ENCODE data around the gene ESRRB.

ESRRB gene

GRCh38 chr14:76430017-76430416 lies 54.1 kb downstream of the ESRRB start:
- ChIA-PET POLR2A (no interaction called here), CTCF (interaction anchor here (1.3 kb wide), 1 partner anchor 78 kb away, joined by 3 read pairs; no protein-coding TSS in a partner anchor)
- no peak for TF ChIP-seq CTCF (IDR thresholded peaks at IDR 0.05; ENCODE audit: control extremely low read depth, extremely low read depth, low read depth, missing control alignments)
- no peak for DNase-seq (ENCODE audit: extremely low spot score)

DNA sequence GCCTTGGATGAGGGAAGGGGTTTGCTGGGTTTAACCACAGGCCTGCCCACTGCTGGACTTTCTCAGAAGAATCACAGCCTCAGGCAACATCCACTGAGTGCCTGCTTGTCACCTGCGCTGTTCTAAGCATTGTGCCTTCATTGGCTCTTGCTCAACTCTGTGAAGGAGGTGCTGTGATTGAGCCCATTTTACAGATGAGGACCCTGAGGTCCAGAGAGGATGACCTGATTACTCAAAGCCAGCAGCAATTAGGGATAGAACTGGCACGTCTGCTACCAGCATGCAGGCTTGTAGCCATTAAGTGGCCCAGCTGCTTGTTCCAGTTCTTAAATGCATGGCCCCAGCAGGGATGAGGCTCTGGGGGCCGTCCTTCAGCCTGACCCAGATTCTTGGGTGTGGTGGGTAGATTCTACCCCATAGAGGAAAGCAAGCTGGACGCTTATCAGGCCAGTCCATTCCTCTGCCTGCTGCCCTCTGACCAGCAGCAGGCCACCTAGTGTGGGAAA lies 54.6 kb downstream of the ESRRB start:
- DNase-seq (ENCODE audit: extremely low spot score) = no peak
- no peak for TF ChIP-seq CTCF (IDR thresholded peaks at IDR 0.05; ENCODE audit: control extremely low read depth, extremely low read depth, low read depth, missing control alignments)
- ChIA-PET POLR2A (no interaction called here), CTCF (interaction anchor here (1.3 kb wide), 1 partner anchor 78 kb away, joined by 3 read pairs; no protein-coding TSS in a partner anchor)

- POLR2A ChIA-PET = no interaction called here
- CTCF ChIA-PET = interaction anchor here (1.9 kb wide), 1 partner anchor 44 kb away, joined by 5 read pairs; no protein-coding TSS in a partner anchor
- no peak for TF ChIP-seq CTCF (IDR thresholded peaks at IDR 0.05; ENCODE audit: control extremely low read depth, extremely low read depth, low read depth, missing control alignments)
- no peak for DNase-seq (ENCODE audit: extremely low spot score)
Observed at GRCh38 chr14:76431538-76431937, 55.6 kb downstream of the ESRRB start.

- ChIA-PET POLR2A (no interaction called here), CTCF (interaction anchor here (1.9 kb wide), 1 partner anchor 46 kb away, joined by 5 read pairs; no protein-coding TSS in a partner anchor)
- TF ChIP-seq CTCF (IDR thresholded peaks at IDR 0.05; ENCODE audit: control extremely low read depth, extremely low read depth, low read depth, missing control alignments) = no peak
- no peak for DNase-seq (ENCODE audit: extremely low spot score)
Observed at GRCh38 chr14:76432827-76433752, 57.2 kb downstream of the ESRRB start.

DNA sequence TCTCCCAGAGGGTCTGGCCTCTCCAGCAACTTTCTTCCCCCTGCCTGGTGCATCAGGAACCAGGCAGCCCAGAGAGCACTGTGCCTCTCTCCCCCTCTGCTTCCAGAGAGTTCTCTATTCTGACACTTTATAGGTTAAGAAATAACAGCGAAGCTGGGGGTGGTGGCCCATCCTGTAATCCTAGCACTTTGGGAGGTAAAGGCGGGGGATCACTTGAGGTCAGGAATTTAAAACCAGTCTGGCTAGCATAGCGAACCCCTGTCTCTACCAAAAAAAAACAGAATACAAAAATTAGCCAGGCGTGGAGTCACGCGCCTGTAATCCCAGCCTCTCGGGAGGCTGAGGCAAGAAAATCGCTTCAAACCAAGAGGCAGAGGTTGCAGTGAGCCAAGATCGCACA lies 58.3 kb downstream of the ESRRB start:
- POLR2A ChIA-PET = no interaction called here

More for the DNA sequence above, 58.3 kb downstream of the ESRRB start:
- TF ChIP-seq CTCF (IDR thresholded peaks at IDR 0.05; ENCODE audit: control extremely low read depth, extremely low read depth, low read depth, missing control alignments) = no peak
- no peak for DNase-seq (ENCODE audit: extremely low spot score)
- CTCF ChIA-PET = no interaction called here
